Measurements from ENCODE around the gene COL20A1. TPM values are rescaled to one million over a fixed set of nuclear protein-coding genes. Genes with fewer than 3 reads are reported as not detected.

The COL20A1 gene
- total and polyA plus RNA-seq, 2 of the 13 experiments (the other 11 are each of a cell fraction or from before 2014, with no cell fraction given), result not detected

DNA sequence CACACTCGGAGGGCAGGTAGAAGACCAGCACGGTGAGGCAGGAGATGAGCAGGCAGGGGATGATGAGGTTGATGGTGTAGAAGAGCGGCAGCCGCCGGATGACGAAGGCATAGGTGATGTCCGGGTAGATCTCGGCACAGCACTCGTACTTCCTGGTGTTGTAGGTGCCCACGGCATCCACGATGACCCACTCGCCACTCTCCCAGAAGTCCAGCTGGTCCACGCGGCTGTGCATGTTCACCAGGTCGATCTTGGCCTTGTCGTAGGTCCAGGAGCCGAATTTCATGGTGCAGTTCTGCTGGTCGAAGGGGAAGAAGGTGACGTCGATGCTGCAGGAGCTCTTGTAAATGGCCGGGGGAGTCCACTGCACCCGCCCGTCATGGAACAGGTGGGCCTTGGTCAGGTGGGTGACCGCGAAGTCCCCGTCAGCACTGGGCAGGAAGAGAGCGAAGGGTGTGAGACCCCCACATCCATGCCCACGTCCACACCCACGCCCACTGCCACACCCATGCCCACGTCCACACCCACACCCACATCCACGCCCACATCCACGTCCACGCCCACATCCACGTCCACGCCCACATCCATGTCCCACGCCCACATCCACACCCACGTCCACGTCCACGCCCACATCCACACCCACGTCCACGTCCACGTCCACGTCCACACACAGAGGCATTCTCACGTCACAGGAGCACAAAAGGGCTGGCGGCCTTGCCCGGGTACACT is 57.8 kb downstream of the COL20A1 start:
- Histone ChIP-seq H3K9me3 (ENCODE audit: low read length) (no peaks in the 10 kb centered on the region), H3K4me2 (ENCODE audit: low read depth, low read length) (no peak overlapping the region), H2AFZ (ENCODE audit: low read length) (no peak overlapping the region), H3K4me1 (ENCODE audit: insufficient read depth, low read length) (no peaks in the 10 kb centered on the region), H4K20me1 (ENCODE audit: insufficient read depth, low read length) (no peaks in the 10 kb centered on the region; the same call in 1 of the 2 replicates), H3K79me2 (ENCODE audit: insufficient read depth, low read length) (no peaks in the 10 kb centered on the region), H3K27ac (ENCODE audit: extremely low read length, insufficient read depth, low read length) (no peak overlapping the region), H3K36me3 (replicated peaks in 1 of 2; ENCODE audit: control insufficient read depth in 1 of 2, insufficient read depth in 2 of 2, low read length in 2 of 2) (no peaks in the 10 kb centered on the region), H3K27me3 (ENCODE audit: control insufficient read depth in 1 of 2, insufficient read depth in 2 of 2, low read length in 2 of 2) (peaks cover 12 to 27% of the 10 kb centered on the region in 2 experiments; a peak in 4 of 5 replicates), H3K9ac (ENCODE audit: insufficient read depth, low read depth, low read length) (no peak overlapping the region), H3K4me3 (replicated peaks in 1 of 3; ENCODE audit: insufficient read depth in 1 of 3, low read depth in 2 of 3, low read length in 3 of 3) (no peak overlapping the region)
- POLR2A ChIA-PET, result no interaction called here
- in situ Hi-C loops (cut with HindIII; ENCODE audit: extremely low pct_ligation_motif_present, low pct_unique_long_range_greater_than_20kb) (no loop called here), intact Hi-C loops (cut with micrococcal nuclease; ENCODE audit: unreplicated experiment) (no loop called here)
- BruUV-seq (replicated peaks), result no TSS peak
- FAIRE-seq (no peak), ATAC-seq (no peak), DNase-seq (ENCODE audit: low spot score) (no peak)
- CTCF ChIA-PET (ENCODE audit: low intra/inter-chr PET ratio, low total read pairs), result no interaction called here
- TF ChIP-seq ZNF678 (CRISPR knock-in tag; IDR thresholded peaks at IDR 0.05) (no peak), HOXA5 (CRISPR knock-in tag; IDR thresholded peaks at IDR 0.05) (no peak), CHD4 (IDR thresholded peaks at IDR 0.05; ENCODE audit: borderline replicate concordance, low read length) (0 out of 2 replicates have a peak, but pooled peaks have one; percentile 43), EHMT2 (IDR thresholded peaks at IDR 0.05; ENCODE audit: borderline replicate concordance, low read depth, low read length) (peak; percentile 95; the same call in 1 of the 2 replicates), MAFF (IDR thresholded peaks at IDR 0.05; ENCODE audit: low read depth, low read length) (no peak), PCBP1 (IDR thresholded peaks at IDR 0.05; ENCODE audit: borderline replicate concordance, low read depth, low read length) (0 out of 2 replicates have a peak, but pooled peaks have one; percentile 34), ZNF430 (CRISPR knock-in tag; IDR thresholded peaks at IDR 0.05) (no peak), NFYB (CRISPR knock-in tag; IDR thresholded peaks at IDR 0.05) (no peak), ZNF34 (CRISPR knock-in tag; IDR thresholded peaks at IDR 0.05; ENCODE audit: borderline replicate concordance) (no peak)
- TF ChIP-seq, protein P1, sequence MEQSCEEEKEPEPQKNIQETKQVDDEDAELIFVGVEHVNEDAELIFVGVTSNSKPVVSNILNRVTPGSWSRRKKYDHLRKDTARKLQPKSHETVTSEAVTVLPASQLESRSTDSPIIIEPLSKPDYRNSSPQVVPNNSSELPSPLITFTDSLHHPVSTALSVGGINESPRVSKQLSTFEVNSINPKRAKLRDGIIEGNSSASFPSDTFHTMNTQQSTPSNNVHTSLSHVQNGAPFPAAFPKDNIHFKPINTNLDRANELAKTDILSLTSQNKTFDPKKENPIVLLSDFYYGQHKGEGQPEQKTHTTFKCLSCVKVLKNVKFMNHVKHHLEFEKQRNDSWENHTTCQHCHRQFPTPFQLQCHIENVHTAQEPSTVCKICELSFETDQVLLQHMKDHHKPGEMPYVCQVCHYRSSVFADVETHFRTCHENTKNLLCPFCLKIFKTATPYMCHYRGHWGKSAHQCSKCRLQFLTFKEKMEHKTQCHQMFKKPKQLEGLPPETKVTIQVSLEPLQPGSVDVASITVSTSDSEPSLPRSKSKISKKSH (CRISPR knock-in tag; IDR thresholded peaks at IDR 0.05; ENCODE audit: borderline replicate concordance), result no peak
- 77% methylated on average over 46 of the region's 46 CpGs for WGBS (ENCODE audit: low lambda C conversion rate)
